ENCODE measurements around the gene RCHY1. TPM values are rescaled to one million over a fixed set of nuclear protein-coding genes. Genes with fewer than 3 reads are reported as not detected.
"Not testable (repeated sequence)": the region's sequence is repeated elsewhere in the genome, so short reads cannot be mapped to it uniquely, and the experiment has no call there.

The RCHY1 gene
- total RNA-seq, 2 experiments from 2014 or later, result 30.0 to 32.4 TPM

- Mint-ChIP-seq H3K4me1 (ENCODE audit: low read depth) (peaks cover 48% of the 10 kb centered on the region), H3K27me3 (no peaks in the 10 kb centered on the region), H3K27ac (peak overlapping the region; percentile 98), H3K9me3 (no peaks in the 10 kb centered on the region), H3K36me3 (peaks cover 16% of the 10 kb centered on the region), H3K4me3 (no peak overlapping the region)
- intact Hi-C loops (cut with micrococcal nuclease), result loop anchor here (1.0 to 10.0 kb wide), 9 partner anchors 117 to 1564 kb away; partner anchors contain the start of genes CCNI, CDKL2, G3BP2 and MTHFD2L
- DNase-seq, result no peak
- POLR2A ChIA-PET, result interaction anchor here (0.5 to 1.2 kb wide), 4 partner anchors 23 to 212 kb away, joined by 3 to 7 read pairs (median 6); partner anchors contain the start of gene USO1
- CTCF ChIA-PET, result interaction anchor here (0.5 to 1.7 kb wide), 4 partner anchors 18 to 426 kb away, joined by 3 to 9 read pairs (median 4); partner anchors contain the start of gene USO1
Observed at GRCh38 chr4:75513526-75514130, 575 bp downstream of the RCHY1 start.

- intact Hi-C loops (cut with micrococcal nuclease), result loop anchor here (5.0 to 10.0 kb wide), 3 partner anchors 702 to 1565 kb away; partner anchors contain the start of genes CCNI, SCARB2 and STBD1
- Mint-ChIP-seq H3K27ac (peak overlapping the region; percentile 98), H3K9me3 (no peaks in the 10 kb centered on the region), H3K36me3 (peaks cover 10% of the 10 kb centered on the region), H3K4me3 (no peak overlapping the region), H3K27me3 (no peaks in the 10 kb centered on the region), H3K4me1 (ENCODE audit: low read depth) (peaks cover 41% of the 10 kb centered on the region)
- POLR2A ChIA-PET, result interaction anchor here (1.2 kb wide), 1 partner anchor 213 kb away, joined by 6 read pairs; no protein-coding TSS in a partner anchor
- peak; percentile 15 for DNase-seq
- CTCF ChIA-PET, result interaction anchor here (1.7 kb wide), 1 partner anchor 427 kb away, joined by 4 read pairs; no protein-coding TSS in a partner anchor
Observed at GRCh38 chr4:75512386-75513211, 1.6 kb downstream of the RCHY1 start.

- peaks cover 36% of the 10 kb centered on the region for H3K4me1 Mint-ChIP-seq (ENCODE audit: low read depth)
- no peak overlapping the region for H3K4me3 Mint-ChIP-seq
- H3K36me3 Mint-ChIP-seq, result peaks cover 8% of the 10 kb centered on the region
- H3K9me3 Mint-ChIP-seq, result no peaks in the 10 kb centered on the region
- intact Hi-C loops (cut with micrococcal nuclease), result loop anchor here (5.0 to 10.0 kb wide), 3 partner anchors 703 to 1565 kb away; partner anchors contain the start of genes CCNI, SCARB2 and STBD1
- no peak overlapping the region for H3K27ac Mint-ChIP-seq
- ChIA-PET CTCF (no interaction called here), POLR2A (no interaction called here)
- DNase-seq, result no peak
- no peaks in the 10 kb centered on the region for H3K27me3 Mint-ChIP-seq
Observed at GRCh38 chr4:75511841-75512240, 2.4 kb downstream of the RCHY1 start.

- CTCF ChIA-PET; POLR2A ChIA-PET; H3K27ac Mint-ChIP-seq; H3K27me3 Mint-ChIP-seq; DNase-seq; H3K4me3 Mint-ChIP-seq; intact Hi-C loops (cut with micrococcal nuclease); H3K9me3 Mint-ChIP-seq: not testable (repeated sequence)
- peaks cover 25% of the 10 kb centered on the region for H3K4me1 Mint-ChIP-seq (ENCODE audit: low read depth)
- peaks cover 15% of the 10 kb centered on the region for H3K36me3 Mint-ChIP-seq
Observed at GRCh38 chr4:75509592-75509991, 4.6 kb downstream of the RCHY1 start.

- DNase-seq, result no peak
- Mint-ChIP-seq H3K27ac (no peak overlapping the region), H3K36me3 (peaks cover 29% of the 10 kb centered on the region), H3K4me1 (ENCODE audit: low read depth) (peaks cover 16% of the 10 kb centered on the region), H3K4me3 (no peak overlapping the region), H3K9me3 (no peaks in the 10 kb centered on the region), H3K27me3 (no peaks in the 10 kb centered on the region)
- intact Hi-C loops (cut with micrococcal nuclease), result no loop called here
- ChIA-PET CTCF (no interaction called here), POLR2A (interaction anchor here (0.8 to 1.5 kb wide), 2 partner anchors 9 to 10 kb away, joined by 3 to 4 read pairs; partner anchors contain the start of genes RCHY1 and THAP6)
Observed at GRCh38 chr4:75505630-75506029, 8.6 kb downstream of the RCHY1 start.

- no peak for DNase-seq
- ChIA-PET CTCF (no interaction called here), POLR2A (no interaction called here)
- no peaks in the 10 kb centered on the region for H3K27me3 Mint-ChIP-seq
- H3K36me3 Mint-ChIP-seq, result peaks cover 49% of the 10 kb centered on the region
- H3K27ac Mint-ChIP-seq, result no peak overlapping the region
- intact Hi-C loops (cut with micrococcal nuclease), result no loop called here
- peaks cover 16% of the 10 kb centered on the region for H3K4me1 Mint-ChIP-seq (ENCODE audit: low read depth)
- no peak overlapping the region for H3K4me3 Mint-ChIP-seq
- peaks cover 2% of the 10 kb centered on the region for H3K9me3 Mint-ChIP-seq
Observed at GRCh38 chr4:75502671-75503070, 11.5 kb downstream of the RCHY1 start.

- CTCF ChIA-PET, result no interaction called here
- no peaks in the 10 kb centered on the region for H3K27me3 Mint-ChIP-seq
- DNase-seq, result no peak
- POLR2A ChIA-PET, result interaction anchor here (1.4 kb wide), 1 partner anchor 15 kb away, joined by 5 read pairs; the partner anchor contains the start of genes RCHY1 and THAP6
- no peak overlapping the region for H3K27ac Mint-ChIP-seq
- intact Hi-C loops (cut with micrococcal nuclease), result no loop called here
- peaks cover 51% of the 10 kb centered on the region for H3K36me3 Mint-ChIP-seq
- H3K4me1 Mint-ChIP-seq (ENCODE audit: low read depth), result peaks cover 34% of the 10 kb centered on the region
- peaks cover 2% of the 10 kb centered on the region for H3K9me3 Mint-ChIP-seq
- no peak overlapping the region for H3K4me3 Mint-ChIP-seq
Observed at GRCh38 chr4:75499900-75500299, 14.3 kb downstream of the RCHY1 start.

- DNase-seq, result no peak
- intact Hi-C loops (cut with micrococcal nuclease), result no loop called here
- Mint-ChIP-seq H3K4me3 (no peak overlapping the region), H3K9me3 (peaks cover 2% of the 10 kb centered on the region), H3K27ac (no peak overlapping the region), H3K36me3 (peaks cover 45% of the 10 kb centered on the region), H3K4me1 (ENCODE audit: low read depth) (peaks cover 39% of the 10 kb centered on the region), H3K27me3 (no peaks in the 10 kb centered on the region)
- ChIA-PET CTCF (no interaction called here), POLR2A (interaction anchor here (0.6 kb wide), 1 partner anchor 10 kb away, joined by 4 read pairs; no protein-coding TSS in a partner anchor)
Observed at GRCh38 chr4:75498041-75498440, 16.2 kb downstream of the RCHY1 start.

- Mint-ChIP-seq H3K27me3 (no peaks in the 10 kb centered on the region), H3K27ac (no peak overlapping the region), H3K9me3 (peaks cover 2% of the 10 kb centered on the region), H3K4me3 (no peak overlapping the region), H3K4me1 (ENCODE audit: low read depth) (peaks cover 39% of the 10 kb centered on the region), H3K36me3 (peaks cover 44% of the 10 kb centered on the region)
- CTCF ChIA-PET, result no interaction called here
- POLR2A ChIA-PET, result no interaction called here
- DNase-seq, result no peak
- intact Hi-C loops (cut with micrococcal nuclease), result no loop called here
Observed at GRCh38 chr4:75497133-75497532, 17.1 kb downstream of the RCHY1 start.

- CTCF ChIA-PET, result interaction anchor here (1.3 kb wide), 1 partner anchor 18 kb away, joined by 4 read pairs; the partner anchor contains the start of genes RCHY1 and THAP6
Observed at GRCh38 chr4:75496406-75496805, 17.8 kb downstream of the RCHY1 start.

GRCh38 chr4:75495476-75495875 is 18.7 kb downstream of the RCHY1 start:
- Mint-ChIP-seq H3K27me3 (no peaks in the 10 kb centered on the region), H3K36me3 (peaks cover 47% of the 10 kb centered on the region), H3K9me3 (peaks cover 2% of the 10 kb centered on the region), H3K4me3 (no peak overlapping the region), H3K4me1 (ENCODE audit: low read depth) (peaks cover 39% of the 10 kb centered on the region), H3K27ac (no peak overlapping the region)
- CTCF ChIA-PET, result interaction anchor here (1.3 kb wide), 1 partner anchor 19 kb away, joined by 4 read pairs; the partner anchor contains the start of genes RCHY1 and THAP6
- no peak for DNase-seq
- intact Hi-C loops (cut with micrococcal nuclease), result no loop called here
- POLR2A ChIA-PET, result interaction anchor here (1.0 kb wide), 1 partner anchor 13 kb away, joined by 3 read pairs; no protein-coding TSS in a partner anchor

More at GRCh38 chr4:75496406-75496805, 17.8 kb downstream of the RCHY1 start:
- intact Hi-C loops (cut with micrococcal nuclease), result no loop called here
- peaks cover 39% of the 10 kb centered on the region for H3K4me1 Mint-ChIP-seq (ENCODE audit: low read depth)
- H3K27me3 Mint-ChIP-seq, result no peaks in the 10 kb centered on the region
- POLR2A ChIA-PET, result interaction anchor here (1.0 kb wide), 1 partner anchor 12 kb away, joined by 3 read pairs; no protein-coding TSS in a partner anchor
- H3K27ac Mint-ChIP-seq, result no peak overlapping the region
- H3K36me3 Mint-ChIP-seq, result peaks cover 46% of the 10 kb centered on the region
- no peak overlapping the region for H3K4me3 Mint-ChIP-seq
- H3K9me3 Mint-ChIP-seq, result peaks cover 2% of the 10 kb centered on the region
- DNase-seq, result no peak

GRCh38 chr4:75494563-75494962 is 19.6 kb downstream of the RCHY1 start:
- intact Hi-C loops (cut with micrococcal nuclease), result no loop called here
- H3K27me3 Mint-ChIP-seq, result no peaks in the 10 kb centered on the region
- ChIA-PET CTCF (no interaction called here), POLR2A (no interaction called here)
- no peak for DNase-seq
- peaks cover 45% of the 10 kb centered on the region for H3K36me3 Mint-ChIP-seq
- no peak overlapping the region for H3K4me3 Mint-ChIP-seq
- no peak overlapping the region for H3K27ac Mint-ChIP-seq
- peaks cover 39% of the 10 kb centered on the region for H3K4me1 Mint-ChIP-seq (ENCODE audit: low read depth)
- peaks cover 2% of the 10 kb centered on the region for H3K9me3 Mint-ChIP-seq
